Endometrium (tissue), 2 donors: ENCODE data around the gene LYZL6.
"Not testable (repeated sequence)": the region's sequence is repeated elsewhere in the genome, so short reads cannot be mapped to it uniquely, and the experiment has no call there.

Experiments
- FAIRE-seq: peaks from 2 replicates; lab custom pipeline; 2012; peaks lifted over from hg19 to GRCh38; lab: Jason Lieb, UNC
- donor health status: control.
- donor health status: control.

LYZL6 gene

DNA sequence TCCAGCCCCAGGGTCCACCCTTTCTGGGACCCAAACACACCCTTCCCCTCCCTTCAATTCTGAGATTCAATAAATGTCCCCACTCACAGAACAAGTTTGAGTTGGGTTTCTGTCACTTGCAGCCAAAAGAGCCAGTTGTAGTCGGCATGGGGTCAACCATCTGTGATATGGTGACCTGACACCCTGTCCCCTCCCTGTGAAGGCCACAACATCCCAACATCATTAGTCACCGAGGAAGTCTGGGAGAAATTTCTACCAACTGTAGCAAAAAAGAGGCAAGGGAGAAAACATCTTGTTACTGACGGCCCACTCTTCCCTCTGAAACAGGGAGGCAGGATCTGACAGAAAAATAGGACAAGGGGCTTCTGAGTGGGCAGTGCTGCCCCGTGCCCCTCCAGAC lies 638 bp upstream of the LYZL6 start:
- FAIRE-seq = no peak

GRCh38 chr17:35942588-35943186 lies 826 bp downstream of the LYZL6 start:
- FAIRE-seq = no peak

- FAIRE-seq = not testable (repeated sequence)
Measured at GRCh38 chr17:35938492-35938891, 5.0 kb downstream of the LYZL6 start.

DNA sequence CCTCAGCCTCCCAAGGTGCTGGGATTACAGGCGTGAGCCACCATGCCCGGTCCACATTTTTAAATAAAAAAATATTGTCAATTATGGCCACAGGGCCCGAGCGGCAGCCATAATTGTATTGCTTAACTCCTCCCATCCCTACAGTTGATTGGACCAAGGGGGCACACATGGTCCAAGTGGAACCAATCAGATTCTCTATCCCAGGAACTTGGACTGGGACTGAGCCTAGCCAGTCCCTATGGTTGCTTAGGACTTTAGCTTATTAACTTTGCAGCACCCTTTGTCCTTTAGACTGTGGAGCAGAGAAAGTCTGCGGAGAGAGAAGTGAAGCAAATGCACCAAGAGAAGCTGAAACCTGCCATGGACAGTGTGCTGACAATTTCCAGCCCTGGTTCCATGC lies 7.5 kb downstream of the LYZL6 start:
- no peak for FAIRE-seq

GRCh38 chr17:35934760-35935159 lies 8.8 kb downstream of the LYZL6 start:
- no peak for FAIRE-seq

DNA sequence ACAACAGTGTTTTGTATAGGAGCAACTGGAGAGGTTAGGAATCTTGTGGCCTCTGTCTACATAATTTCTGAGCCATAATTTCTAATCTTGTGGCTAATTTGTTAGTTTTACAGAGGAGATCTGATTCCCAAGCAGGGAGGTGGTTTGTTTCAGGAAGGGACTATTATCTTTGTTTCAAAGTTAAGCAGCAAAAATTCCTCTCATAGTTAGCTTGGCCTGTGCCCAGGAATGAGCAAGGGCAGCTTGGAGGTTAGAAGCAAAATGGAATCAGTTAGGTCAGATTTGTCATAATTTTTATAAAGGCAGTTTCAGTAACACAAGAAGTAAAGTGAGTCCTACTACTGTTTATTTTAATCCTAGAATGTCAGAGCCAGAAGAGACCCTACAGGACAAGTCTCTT lies 10.9 kb downstream of the LYZL6 start:
- no peak for FAIRE-seq

DNA sequence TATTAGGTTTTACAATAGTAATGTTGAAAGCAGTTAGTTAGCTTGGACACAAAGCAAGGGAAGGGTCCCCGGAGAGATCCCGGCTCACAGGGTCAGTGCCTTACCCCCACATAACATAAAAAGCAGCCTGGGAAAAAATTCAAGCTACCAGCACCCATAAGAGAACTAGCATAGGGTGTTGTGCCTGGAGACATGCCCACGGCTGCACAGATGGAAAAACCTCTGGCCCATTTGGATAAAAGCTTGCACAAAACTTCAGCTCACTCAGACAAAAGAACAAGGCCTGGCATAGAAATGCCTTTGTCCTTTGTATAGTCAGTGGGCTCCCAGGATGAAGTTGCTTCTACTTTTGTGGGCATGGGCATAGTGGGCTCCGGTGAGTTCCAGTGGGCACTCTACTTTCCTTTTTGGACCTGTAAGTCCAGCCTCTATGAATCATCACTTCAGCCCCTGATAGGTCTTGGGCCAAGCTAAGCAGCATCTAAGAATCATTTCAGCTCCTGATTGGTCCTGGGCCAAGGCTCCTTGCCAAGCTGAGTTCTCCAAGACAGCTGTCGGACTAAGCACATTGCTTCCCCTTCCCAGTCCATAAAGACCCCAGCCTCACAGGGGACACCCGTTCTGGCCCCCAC lies 11.6 kb downstream of the LYZL6 start:
- FAIRE-seq = no peak

DNA sequence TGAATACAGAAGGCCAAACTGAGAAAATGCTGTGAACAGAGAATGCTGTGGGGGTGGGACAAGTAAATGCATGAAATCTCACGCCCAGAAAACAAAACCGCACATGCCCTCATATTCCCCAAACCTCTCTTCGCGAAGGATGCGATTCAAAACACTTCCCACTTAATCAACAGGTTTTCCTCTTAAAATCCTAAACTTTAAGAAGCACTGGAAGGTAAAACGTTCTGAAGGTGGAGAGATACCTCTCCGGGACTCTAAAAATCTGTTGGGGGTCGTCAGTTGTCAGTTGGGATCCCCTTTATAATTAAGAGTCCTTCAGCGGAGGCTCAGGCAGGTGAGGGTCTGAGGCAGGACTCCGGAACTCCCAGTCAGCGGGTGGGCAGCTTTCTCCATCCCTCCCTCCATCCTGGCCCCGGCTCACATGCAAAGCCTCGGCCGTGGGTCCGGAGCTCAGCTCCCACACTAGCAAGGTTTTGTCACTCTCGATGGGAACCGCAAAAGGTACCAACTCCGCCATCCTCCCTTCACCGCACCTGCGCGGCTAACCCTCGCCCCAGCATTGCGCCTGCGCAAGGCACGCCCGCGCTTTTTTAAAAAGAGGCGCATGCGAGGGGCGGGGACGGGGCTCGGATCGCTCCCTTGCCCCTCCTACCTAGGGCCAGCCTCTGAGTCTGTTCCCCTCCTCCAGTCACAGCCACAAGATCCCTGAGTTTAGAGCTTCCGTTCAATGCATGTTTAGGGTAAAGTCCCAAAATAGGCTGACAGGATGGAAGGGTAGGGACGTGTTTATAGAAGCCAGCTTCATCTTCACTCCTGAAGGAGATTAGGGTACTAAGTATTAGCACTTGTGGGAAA lies 13.1 kb downstream of the LYZL6 start, which contains the start of gene RDM1:
RDM1 (minus strand) TSS at position 563 of the 855 bp plus-strand sequence; CDS start at position 517, 46 bp downstream.
- no peak for FAIRE-seq

GRCh38 chr17:35927714-35928113 lies 15.8 kb downstream of the LYZL6 start:
- FAIRE-seq = no peak

GRCh38 chr17:35923609-35924114 lies 19.9 kb downstream of the LYZL6 start:
- no peak for FAIRE-seq

- FAIRE-seq = no peak
Measured at GRCh38 chr17:35920229-35920628, 23.3 kb downstream of the LYZL6 start.

- FAIRE-seq = no peak
Measured at GRCh38 chr17:35918665-35919064, 24.8 kb downstream of the LYZL6 start.

DNA sequence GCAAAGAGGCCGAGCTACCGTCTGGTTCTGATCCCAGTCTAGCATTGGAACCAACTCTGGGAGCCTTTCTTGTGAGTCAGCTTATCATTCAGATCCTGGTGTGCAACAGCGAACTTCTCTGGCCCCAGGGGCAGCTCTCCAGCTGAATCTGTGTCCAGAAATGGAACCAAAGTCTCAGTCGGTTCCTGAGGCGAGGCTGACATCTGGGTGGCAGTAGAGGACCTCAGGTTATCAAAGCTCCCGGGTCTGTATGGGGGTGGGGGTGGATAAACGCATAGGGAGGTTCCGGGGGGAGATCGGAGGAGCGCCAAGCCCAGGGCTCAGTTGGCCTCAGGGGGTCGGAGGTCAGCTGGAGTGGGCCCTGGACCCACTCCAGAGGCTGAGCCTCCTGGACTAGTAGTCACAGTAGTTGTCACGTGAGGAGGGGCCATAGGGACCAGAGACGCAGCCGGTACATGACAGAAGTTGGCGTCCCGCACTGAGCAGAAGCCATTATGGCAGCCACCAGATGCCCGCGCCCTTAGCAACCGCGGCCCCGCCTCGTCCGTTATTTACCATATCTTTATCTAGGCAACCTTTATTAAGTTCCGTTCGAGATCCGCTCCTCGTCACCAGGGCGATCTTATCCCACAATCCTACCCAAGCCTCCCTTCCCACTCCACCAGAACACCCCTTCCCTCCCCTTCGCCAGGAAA lies 25.8 kb downstream of the LYZL6 start:
- FAIRE-seq = no peak

DNA sequence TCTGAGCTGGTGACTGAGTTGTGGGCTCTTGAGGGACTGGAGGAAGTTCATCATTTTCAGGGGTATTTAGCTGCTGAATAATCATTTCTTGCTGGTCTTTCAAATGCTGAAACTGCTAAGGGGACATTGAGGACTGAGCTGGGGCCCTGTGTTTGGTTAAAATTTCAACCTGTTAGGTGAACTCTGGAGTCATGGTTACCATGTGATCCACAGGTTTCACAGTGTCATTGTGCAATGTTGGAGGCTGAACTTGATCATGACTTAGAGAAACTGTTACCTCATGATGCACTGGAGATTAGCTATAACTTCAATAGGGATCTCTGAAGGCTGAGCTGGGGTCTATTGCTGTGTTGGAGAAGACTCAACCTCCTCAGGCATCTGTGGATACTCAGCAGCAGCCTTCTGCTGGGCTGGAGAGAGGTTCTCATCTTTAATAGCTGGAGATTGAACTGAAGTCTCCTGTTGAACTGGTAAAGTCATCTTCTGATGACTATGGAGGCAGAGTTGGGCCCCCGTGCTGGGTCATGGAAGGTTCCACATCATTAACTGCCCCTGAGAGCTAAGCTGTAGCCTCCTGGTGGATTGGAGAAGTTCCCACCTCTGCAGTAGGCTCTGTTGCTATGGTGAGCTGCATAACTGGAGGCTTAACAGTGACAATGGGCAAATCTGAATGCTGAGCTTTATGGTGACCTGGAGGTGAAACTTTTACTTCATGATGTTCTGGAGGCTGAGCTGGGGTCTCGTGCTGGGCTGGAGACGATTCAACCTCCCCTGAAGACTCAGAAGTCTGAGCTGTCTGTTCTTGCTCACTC lies 28.2 kb downstream of the LYZL6 start:
- no peak for FAIRE-seq

GRCh38 chr17:35914354-35914753 lies 29.2 kb downstream of the LYZL6 start:
- FAIRE-seq = no peak

DNA sequence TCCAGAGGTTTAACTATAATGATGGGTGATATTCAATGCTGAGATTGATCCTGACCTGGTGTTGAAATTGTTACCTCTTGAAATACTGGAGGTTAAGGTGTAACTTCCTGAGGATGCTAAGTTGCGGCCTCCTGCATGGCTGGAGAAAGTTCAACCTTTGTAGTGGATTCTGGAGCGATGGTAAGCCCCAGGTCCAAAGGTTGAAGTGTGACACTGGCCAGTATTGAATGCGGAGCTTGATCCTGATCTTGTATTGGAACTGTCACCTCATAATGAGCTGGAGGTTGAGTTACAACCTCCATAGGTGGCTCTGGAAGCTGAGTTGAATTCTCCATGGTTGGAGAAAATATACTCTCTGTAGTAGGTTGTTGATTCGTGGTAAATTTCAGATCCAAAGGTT lies 29.9 kb downstream of the LYZL6 start:
- FAIRE-seq = no peak

DNA sequence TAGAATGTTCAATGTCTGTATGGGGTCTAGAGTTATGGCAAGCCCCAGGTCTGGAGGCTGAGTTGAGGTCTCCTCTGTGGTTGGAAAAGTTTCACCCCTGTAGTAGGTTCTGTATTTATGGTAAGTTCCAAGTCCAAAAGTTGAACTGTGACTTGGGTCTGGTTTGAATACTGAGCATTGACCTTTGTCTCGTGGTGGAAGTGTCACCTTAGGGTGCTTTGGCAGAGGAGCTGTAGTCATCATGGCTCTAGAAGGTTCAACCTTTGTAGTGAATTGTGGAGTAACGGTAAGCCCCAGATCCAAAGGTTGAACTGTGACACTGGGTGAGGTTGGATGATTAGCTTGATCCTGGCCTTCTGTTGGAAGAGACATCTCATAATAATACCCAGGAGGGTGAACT lies 30.6 kb downstream of the LYZL6 start:
- no peak for FAIRE-seq

DNA sequence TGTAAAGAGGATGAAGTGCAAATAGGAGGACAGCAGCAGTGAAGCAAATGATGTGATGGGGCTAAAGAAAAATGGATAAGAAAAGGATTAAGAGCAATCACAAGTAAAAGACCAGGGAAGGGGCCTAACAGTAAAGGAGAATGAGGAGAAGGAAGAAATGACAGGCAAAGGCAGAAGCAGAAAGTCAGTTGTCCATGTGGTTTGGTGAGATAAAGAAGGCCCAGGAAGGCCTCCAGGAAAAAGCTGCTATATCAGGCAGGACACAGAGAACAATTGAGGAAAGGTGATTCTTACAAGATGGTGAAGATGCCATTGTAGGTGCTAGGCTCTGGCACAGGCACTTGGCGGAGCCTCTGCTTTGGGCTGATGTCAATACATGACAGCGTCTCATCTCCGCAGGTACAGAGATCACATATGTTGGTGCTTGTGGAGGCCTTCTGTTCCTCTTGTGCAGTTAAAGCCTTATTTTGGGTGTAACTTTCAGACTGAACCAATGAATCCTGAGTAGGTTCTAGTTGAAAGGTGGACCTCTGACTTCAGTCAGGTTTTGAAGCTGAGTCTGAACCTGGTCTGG lies 31.1 kb downstream of the LYZL6 start:
- FAIRE-seq = no peak

DNA sequence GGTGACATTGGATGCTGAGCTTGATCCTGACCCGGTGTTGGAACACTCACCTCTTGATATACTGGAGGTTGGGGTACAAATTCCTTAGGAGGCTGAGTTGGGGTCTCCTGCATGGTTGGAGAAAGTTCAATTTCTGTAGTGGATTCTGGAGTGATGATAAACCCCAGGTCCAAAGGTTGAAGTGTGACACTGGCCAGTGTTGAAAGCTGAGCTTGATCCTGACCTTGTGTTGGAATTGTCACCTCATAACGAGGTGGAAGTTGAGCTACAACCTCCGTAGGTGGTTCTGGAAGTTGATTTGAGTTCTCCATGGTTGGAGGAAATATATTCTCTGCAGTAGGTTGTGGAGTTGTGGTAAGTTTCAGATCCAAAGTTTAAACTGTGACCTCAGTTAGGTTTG lies 34.1 kb downstream of the LYZL6 start:
- FAIRE-seq = no peak

- FAIRE-seq = no peak
Measured at GRCh38 chr17:35907691-35908090, 35.8 kb downstream of the LYZL6 start.
